Mesothelial cell of epicardium (in vitro differentiated cells): ENCODE data around the gene FGR. TPM values are rescaled to one million over a fixed set of nuclear protein-coding genes. Genes with fewer than 3 reads are reported as not detected.

Experiments used
- DNase-seq, 2 experiments: peaks; one replicate each; pipeline ENCODE4 v3.0.0; 2021; ENCODE audit warnings: low spot score in 2 of 2; ENCODE audit not compliant: unreplicated experiment in 2 of 2
- H3K27ac Mint-ChIP-seq: 2 replicates; pipeline ENCODE4 v1.8.0; 2021; ENCODE audit warnings: mixed read lengths
- H3K27me3 Mint-ChIP-seq: 2 replicates; pipeline ENCODE4 v1.8.0; 2021; ENCODE audit warnings: low read depth, mixed read lengths
- H3K36me3 Mint-ChIP-seq: 2 replicates; pipeline ENCODE4 v1.8.0; 2021; ENCODE audit warnings: mixed read lengths
- H3K4me1 Mint-ChIP-seq: 2 replicates; pipeline ENCODE4 v1.8.0; 2021; ENCODE audit warnings: mixed read lengths
- H3K4me3 Mint-ChIP-seq: 2 replicates; pipeline ENCODE4 v1.8.0; 2021; ENCODE audit warnings: mild to moderate bottlenecking, moderate library complexity, mixed read lengths
- H3K9me3 Mint-ChIP-seq: 2 replicates; pipeline ENCODE4 v1.8.0; 2021; ENCODE audit warnings: mixed read lengths
- CTCF ChIP-seq: fragments of 200-600 bp; sonication (generic); IDR thresholded peaks from one replicate; pipeline ENCODE4 v1.5.0; 2021; ENCODE audit warnings: antibody characterized with exemption; ENCODE audit not compliant: unreplicated experiment
- total RNA-seq: library from RNA; stranded (reverse); gene quantifications from 3 replicates; pipeline ENCODE4 v1.2.1, GENCODE V29; 2021

The FGR gene
- total RNA-seq, 1 donor from 2014 or later = 0.11 TPM

DNA sequence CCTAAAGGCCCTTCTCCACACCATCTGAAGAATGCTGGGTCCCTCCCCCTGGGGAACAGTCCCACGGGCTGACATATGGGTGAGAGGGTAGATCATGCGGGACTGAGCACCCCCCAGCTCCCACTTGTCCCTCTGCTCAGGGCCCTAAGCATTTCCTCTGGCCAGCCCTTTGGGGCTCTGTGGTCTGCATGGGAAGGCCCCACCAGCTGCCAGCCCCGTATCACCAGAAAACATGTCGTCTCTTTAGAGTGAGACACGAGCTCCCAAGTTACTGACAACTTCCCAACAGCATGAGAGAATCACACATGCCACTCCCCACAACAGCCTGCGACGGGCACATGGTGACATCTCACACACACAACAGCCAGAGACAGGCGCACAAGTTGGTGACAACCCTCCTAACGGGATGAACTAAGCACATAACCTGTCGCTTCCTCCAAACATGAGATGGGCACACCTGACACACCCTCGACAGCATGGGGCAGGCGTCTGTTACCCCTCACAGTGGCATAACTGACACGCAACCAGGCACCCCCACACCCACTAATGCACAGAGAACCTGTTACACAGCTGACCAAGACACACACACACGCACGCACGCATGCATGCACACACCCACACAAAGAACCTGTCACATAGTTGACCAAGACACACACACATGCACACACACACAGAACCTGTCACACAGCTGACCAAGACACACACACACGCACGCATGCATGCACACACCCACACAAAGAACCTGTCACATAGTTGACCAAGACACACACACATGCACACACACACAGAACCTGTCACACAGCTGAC, 72.2 kb downstream of the FGR start:
- H3K27ac Mint-ChIP-seq = peak overlapping the region; percentile 85
- no peak for DNase-seq
- no peaks in the 10 kb centered on the region for H3K27me3 Mint-ChIP-seq
- no peak overlapping the region for H3K4me3 Mint-ChIP-seq
- H3K4me1 Mint-ChIP-seq = peaks cover 73% of the 10 kb centered on the region
- H3K36me3 Mint-ChIP-seq = no peaks in the 10 kb centered on the region
- no peak for TF ChIP-seq CTCF
- no peaks in the 10 kb centered on the region for H3K9me3 Mint-ChIP-seq

Other genes with a start within 250 kb of the FGR start
- gene GPR3, start 242.6 kb downstream of the FGR start, total RNA-seq = 1.7 to 2.3 TPM (median 1.7 TPM) in 3 replicates
- 97.8 to 102 TPM (median 99.3 TPM) in 3 replicates for gene WASF2, start 145.0 kb downstream of the FGR start, total RNA-seq
- 71.4 to 73.5 TPM (median 72.1 TPM) in 3 replicates for gene AHDC1, start 31.0 kb downstream of the FGR start, total RNA-seq
- 419 to 500 TPM (median 425 TPM) in 3 replicates for gene IFI6, start 37.0 kb upstream of the FGR start, total RNA-seq
- gene FAM76A, start 90.8 kb upstream of the FGR start, total RNA-seq = 12.0 to 12.4 TPM (median 12.4 TPM) in 3 replicates
- gene STX12, start 138.0 kb upstream of the FGR start, total RNA-seq = 25.0 to 26.8 TPM (median 26.1 TPM) in 3 replicates
- 42.9 to 45.7 TPM (median 43.5 TPM) in 3 replicates for gene PPP1R8, start 195.6 kb upstream of the FGR start, total RNA-seq
- gene THEMIS2, start 237.4 kb upstream of the FGR start, total RNA-seq = 0.63 to 0.97 TPM (median 0.86 TPM) in 3 replicates